ENCODE data around the gene LDHD. TPM values are rescaled to one million over a fixed set of nuclear protein-coding genes. Genes with fewer than 3 reads are reported as not detected.

LDHD gene
- total and polyA plus RNA-seq, 2 of the 13 experiments (the other 11 are each of a cell fraction or from before 2014, with no cell fraction given): 9.1 to 9.8 TPM

DNA sequence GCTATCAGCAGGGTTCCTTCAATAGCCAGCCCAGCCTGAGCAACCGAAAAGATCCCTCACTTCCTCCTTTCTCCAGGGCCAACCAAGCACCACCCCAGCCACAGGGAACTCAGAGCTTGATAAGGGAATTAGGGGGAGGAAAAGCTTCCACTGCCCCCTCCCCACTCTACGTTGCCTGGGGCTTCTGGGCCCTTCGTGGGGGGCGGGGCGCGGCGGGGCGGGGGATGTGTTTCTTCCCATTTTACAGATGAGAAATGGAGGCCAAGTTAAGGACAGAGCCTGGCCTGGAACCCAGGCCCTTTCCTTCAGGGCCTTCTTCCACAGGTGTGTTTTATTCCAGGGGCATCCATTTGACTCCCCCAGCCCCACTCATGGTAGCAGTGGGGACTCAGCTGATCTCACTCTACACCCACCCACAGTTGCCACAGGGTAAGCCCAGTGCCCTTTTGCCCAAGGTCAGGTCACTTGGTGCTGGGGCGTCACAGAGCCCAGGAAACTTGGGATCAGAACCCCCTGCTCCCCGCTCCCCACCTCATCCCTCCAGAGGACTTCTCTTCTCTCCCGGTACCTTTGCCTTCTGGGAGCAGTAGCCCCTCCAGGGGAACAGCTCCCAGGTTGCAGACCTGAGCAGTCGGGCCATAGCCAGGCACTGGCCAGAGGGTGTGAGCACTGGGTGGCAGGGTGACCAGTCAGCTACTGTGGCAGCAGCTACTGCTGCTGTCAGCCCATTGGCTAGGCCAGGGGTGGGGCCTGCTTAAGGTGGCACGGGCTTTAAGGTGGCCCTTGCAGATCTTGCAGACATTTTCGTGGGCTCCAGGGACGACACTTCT lies at the start of gene LDHD (continued):
- TF ChIP-seq, protein P1, sequence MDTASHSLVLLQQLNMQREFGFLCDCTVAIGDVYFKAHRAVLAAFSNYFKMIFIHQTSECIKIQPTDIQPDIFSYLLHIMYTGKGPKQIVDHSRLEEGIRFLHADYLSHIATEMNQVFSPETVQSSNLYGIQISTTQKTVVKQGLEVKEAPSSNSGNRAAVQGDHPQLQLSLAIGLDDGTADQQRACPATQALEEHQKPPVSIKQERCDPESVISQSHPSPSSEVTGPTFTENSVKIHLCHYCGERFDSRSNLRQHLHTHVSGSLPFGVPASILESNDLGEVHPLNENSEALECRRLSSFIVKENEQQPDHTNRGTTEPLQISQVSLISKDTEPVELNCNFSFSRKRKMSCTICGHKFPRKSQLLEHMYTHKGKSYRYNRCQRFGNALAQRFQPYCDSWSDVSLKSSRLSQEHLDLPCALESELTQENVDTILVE (CRISPR knock-in tag; IDR thresholded peaks at IDR 0.05): peak; percentile 66; the same call in 1 of the 2 replicates
- no peak; the same call in 1 of the 2 replicates for TF ChIP-seq SRY (CRISPR knock-in tag; IDR thresholded peaks at IDR 0.05)
- no peak for TF ChIP-seq RARG (CRISPR knock-in tag; IDR thresholded peaks at IDR 0.05; ENCODE audit: low read depth)
- no peak for TF ChIP-seq ISX (CRISPR knock-in tag; conservative IDR thresholded peaks at IDR 0.05)
- no peak for TF ChIP-seq ZNF607 (CRISPR knock-in tag; IDR thresholded peaks at IDR 0.05; ENCODE audit: borderline replicate concordance)
- peak; percentile 83; the same call in 1 of the 2 replicates for TF ChIP-seq KDM2A (CRISPR knock-in tag; IDR thresholded peaks at IDR 0.05; ENCODE audit: borderline replicate concordance, low read depth)
- TF ChIP-seq HIVEP1 (CRISPR knock-in tag; IDR thresholded peaks at IDR 0.05): no peak
- no peak for TF ChIP-seq POLR2AphosphoS2 (IDR thresholded peaks at IDR 0.05; ENCODE audit: low read depth, low read length)
- no peak for TF ChIP-seq ZNF282 (IDR thresholded peaks at IDR 0.05; ENCODE audit: partially characterized antibody)
- TF ChIP-seq CHD4 (IDR thresholded peaks at IDR 0.05; ENCODE audit: borderline replicate concordance, low read length): peak; percentile 47; the same call in 1 of the 2 replicates
- no peak for TF ChIP-seq SMARCE1 (IDR thresholded peaks at IDR 0.05; ENCODE audit: borderline replicate concordance)
- TF ChIP-seq RFX1 (IDR thresholded peaks at IDR 0.05): no peak
- no peak for TF ChIP-seq ZSCAN29 (CRISPR knock-in tag; conservative IDR thresholded peaks at IDR 0.05)
- no peak; the same call in 1 of the 2 replicates for TF ChIP-seq HES4 (CRISPR knock-in tag; IDR thresholded peaks at IDR 0.05; ENCODE audit: borderline replicate concordance)
- TF ChIP-seq ZNF460 (CRISPR knock-in tag; IDR thresholded peaks at IDR 0.05; ENCODE audit: borderline replicate concordance): no peak
- peak; percentile 19; the same call in 1 of the 2 replicates for TF ChIP-seq TOPORS (CRISPR knock-in tag; IDR thresholded peaks at IDR 0.05)
- no peak for TF ChIP-seq ZNF724P (CRISPR knock-in tag; IDR thresholded peaks at IDR 0.05; ENCODE audit: borderline replicate concordance)
- 0 out of 2 replicates have a peak, but pooled peaks have one; percentile 29 for TF ChIP-seq RXRB (CRISPR knock-in tag; IDR thresholded peaks at IDR 0.05; ENCODE audit: borderline replicate concordance)
- no peak for TF ChIP-seq IRX3 (CRISPR knock-in tag; IDR thresholded peaks at IDR 0.05; ENCODE audit: borderline replicate concordance, low read depth)
- TF ChIP-seq ZNF644 (CRISPR knock-in tag; IDR thresholded peaks at IDR 0.05; ENCODE audit: low read depth): peak; percentile 59; the same call in 1 of the 2 replicates
- no peak for TF ChIP-seq CBX1 (IDR thresholded peaks at IDR 0.05; ENCODE audit: low read depth)
- TF ChIP-seq SIN3B (IDR thresholded peaks at IDR 0.05; ENCODE audit: low read length): no peak
- TF ChIP-seq, protein P2, sequence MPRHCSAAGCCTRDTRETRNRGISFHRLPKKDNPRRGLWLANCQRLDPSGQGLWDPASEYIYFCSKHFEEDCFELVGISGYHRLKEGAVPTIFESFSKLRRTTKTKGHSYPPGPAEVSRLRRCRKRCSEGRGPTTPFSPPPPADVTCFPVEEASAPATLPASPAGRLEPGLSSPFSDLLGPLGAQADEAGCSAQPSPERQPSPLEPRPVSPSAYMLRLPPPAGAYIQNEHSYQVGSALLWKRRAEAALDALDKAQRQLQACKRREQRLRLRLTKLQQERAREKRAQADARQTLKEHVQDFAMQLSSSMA (CRISPR knock-in tag; IDR thresholded peaks at IDR 0.05): no peak
- 0 out of 2 replicates have a peak, but pooled peaks have one; percentile 44 for TF ChIP-seq ZIK1 (CRISPR knock-in tag; IDR thresholded peaks at IDR 0.05; ENCODE audit: borderline replicate concordance, low read depth)
- no peak for TF ChIP-seq TRIM24 (CRISPR knock-in tag; IDR thresholded peaks at IDR 0.05)
- TF ChIP-seq, protein P3, sequence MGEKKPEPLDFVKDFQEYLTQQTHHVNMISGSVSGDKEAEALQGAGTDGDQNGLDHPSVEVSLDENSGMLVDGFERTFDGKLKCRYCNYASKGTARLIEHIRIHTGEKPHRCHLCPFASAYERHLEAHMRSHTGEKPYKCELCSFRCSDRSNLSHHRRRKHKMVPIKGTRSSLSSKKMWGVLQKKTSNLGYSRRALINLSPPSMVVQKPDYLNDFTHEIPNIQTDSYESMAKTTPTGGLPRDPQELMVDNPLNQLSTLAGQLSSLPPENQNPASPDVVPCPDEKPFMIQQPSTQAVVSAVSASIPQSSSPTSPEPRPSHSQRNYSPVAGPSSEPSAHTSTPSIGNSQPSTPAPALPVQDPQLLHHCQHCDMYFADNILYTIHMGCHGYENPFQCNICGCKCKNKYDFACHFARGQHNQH (CRISPR knock-in tag; IDR thresholded peaks at IDR 0.05): peak; percentile 74; the same call in 1 of the 2 replicates
